HCT116 (cell line): ENCODE results near the gene KRAS. TPM values are rescaled to one million over a fixed set of nuclear protein-coding genes. Genes with fewer than 3 reads are reported as not detected.

Source experiments
- ATAC-seq: fragments of 200-7000 bp; cut with Tn5 transposase; 2 replicates; pipeline ENCODE4 v1.9.1; 2020; ENCODE audit warnings: mild to moderate bottlenecking, moderate library complexity
- BruUV-seq: library from RNA; stranded (reverse); fragments of 400-500 nt; replicated peaks from 2 replicates; lab custom pipeline; 2021; lab: Mats Ljungman, UMichigan
- CTCF ChIA-PET: fragments of 300-600 bp; sonication (Branson Sonifier 250); formaldehyde crosslinking; loops from one replicate; lab custom pipeline; 2021; ENCODE audit warnings: antibody characterized with exemption; lab: Charles Lee
- POLR2A ChIA-PET: fragments of 300-600, 350-600 bp; sonication (Branson Sonifier 250); formaldehyde crosslinking; loops from one replicate; lab custom pipeline; 2021; ENCODE audit warnings: antibody characterized with exemption; lab: Charles Lee
- RAD21 ChIA-PET, 2 experiments: fragments of 300-600 bp; sonication (Branson Sonifier 250); formaldehyde crosslinking; loops; one replicate each; lab custom pipeline; 2023; ENCODE audit warnings: low total read pairs in 2 of 2; ENCODE audit not compliant: uncharacterized antibody in 2 of 2, unreplicated experiment in 2 of 2, low non-redundant PET in 1 of 2; lab: Charles Lee
- DNase-seq: peaks from one replicate; pipeline ENCODE4 v3.0.0-alpha.2; 2010; ENCODE audit warnings: low read depth, low spot score
- H2AFZ ChIP-seq: fragments of 200-600 bp; shearing (Covaris generic), sonication (generic); 2 replicates; pipeline ENCODE4 v1.6.1; 2017; ENCODE audit warnings: low read depth, mixed run types, mixed read lengths, antibody characterized with exemption, low read length; ENCODE audit not compliant: poor library complexity, severe bottlenecking
- H3K27ac ChIP-seq: 2 replicates; pipeline ENCODE4 v1.5.1; 2012; ENCODE audit warnings: low read depth, low read length
- H3K27me3 ChIP-seq: fragments of 200-600 bp; sonication (generic); 2 replicates; pipeline ENCODE4 v1.6.1; 2016; ENCODE audit warnings: mixed run types, low read length, mixed read lengths; ENCODE audit not compliant: insufficient read depth
- H3K36me3 ChIP-seq, 2 experiments: fragments of 200-500 bp in 1 of 2; fragments of 200-600 bp in 1 of 2; sonication (Bioruptor generic) in 1 of 2; sonication (generic) in 1 of 2; 2 replicates each; pipeline versions ENCODE4 v1.5.1 to v1.6.1; 2014 to 2016; ENCODE audit warnings: low read length in 2 of 2, inconsistent platforms in 1 of 2, mixed read lengths in 1 of 2, mixed run types in 1 of 2; ENCODE audit not compliant: insufficient read depth in 2 of 2, control insufficient read depth in 1 of 2
- H3K4me1 ChIP-seq, 2 experiments: fragments of 200-600 bp in 1 of 2; sonication (generic) in 1 of 2; 2 replicates each; pipeline versions ENCODE4 v1.5.1 to v1.6.1; 2012 to 2017; ENCODE audit warnings: low read length in 2 of 2, inconsistent platforms in 1 of 2, mild to moderate bottlenecking in 1 of 2, mixed read lengths in 1 of 2, mixed run types in 1 of 2, moderate library complexity in 1 of 2; ENCODE audit not compliant: insufficient read depth in 2 of 2, control insufficient read depth in 1 of 2
- H3K4me2 ChIP-seq: fragments of 200-600 bp; sonication (generic); 2 replicates; pipeline ENCODE4 v1.6.1; 2017; ENCODE audit warnings: mixed run types, low read length, mixed read lengths
- H3K4me3 ChIP-seq, 2 experiments: fragments of 200-600 bp in 1 of 2; sonication (generic) in 1 of 2; replicated peaks in 1 of 2; 2 replicates each; pipeline ENCODE4 v1.5.1; 2011 to 2016; ENCODE audit warnings: low read length in 2 of 2, control low read depth in 1 of 2, low read depth in 1 of 2, mild to moderate bottlenecking in 1 of 2, mixed read lengths in 1 of 2, mixed run types in 1 of 2
- H3K79me2 ChIP-seq: fragments of 200-600 bp; sonication (generic); 2 replicates; pipeline ENCODE4 v1.6.1; 2017; ENCODE audit warnings: mild to moderate bottlenecking, mixed run types, low read length, moderate library complexity, mixed read lengths; ENCODE audit not compliant: insufficient read depth
- H3K9ac ChIP-seq: fragments of 200-600 bp; sonication (generic); 2 replicates; pipeline ENCODE4 v1.6.1; 2016; ENCODE audit warnings: low read length, mixed read lengths
- H3K9me2 ChIP-seq: fragments of 200-600 bp; sonication (generic), shearing (Covaris generic); 2 replicates; pipeline ENCODE4 v1.6.1; 2017; ENCODE audit warnings: mixed run types, mild to moderate bottlenecking, moderate library complexity; ENCODE audit not compliant: insufficient read depth
- H3K9me3 ChIP-seq, 2 experiments: fragments of 200-500 bp in 1 of 2; fragments of 200-600 bp in 1 of 2; sonication (Bioruptor generic) in 1 of 2; sonication (generic) in 1 of 2; 2 replicates each; pipeline ENCODE4 v1.6.1; 2014 to 2017; ENCODE audit warnings: low read length in 2 of 2, mixed read lengths in 2 of 2, inconsistent platforms in 1 of 2, low read depth in 1 of 2, mild to moderate bottlenecking in 1 of 2, mixed run types in 1 of 2, moderate library complexity in 1 of 2; ENCODE audit not compliant: control insufficient read depth in 1 of 2, insufficient read depth in 1 of 2
- H4K20me1 ChIP-seq: fragments of 200-600 bp; sonication (generic), shearing (Covaris generic); 2 replicates; pipeline ENCODE4 v1.6.1; 2017; ENCODE audit warnings: mixed run types, mild to moderate bottlenecking, moderate library complexity; ENCODE audit not compliant: insufficient read depth
- CBX3 ChIP-seq: IDR thresholded peaks from 2 replicates; pipeline ENCODE4 v1.6.1; 2012; ENCODE audit warnings: low read depth
- CEBPB ChIP-seq: IDR thresholded peaks from 2 replicates; pipeline ENCODE4 v1.6.1; 2012; ENCODE audit warnings: low read depth
- EGR1 ChIP-seq: IDR thresholded peaks from 2 replicates; pipeline ENCODE4 v1.6.1; 2012; ENCODE audit warnings: low read depth
- EZH2phosphoT487 ChIP-seq: fragments of 200-600 bp; IDR thresholded peaks from 2 replicates; pipeline ENCODE4 v1.6.1; 2018; ENCODE audit warnings: antibody characterized with exemption, borderline replicate concordance
- POLR2A ChIP-seq: IDR thresholded peaks from 2 replicates; pipeline ENCODE4 v1.7.0; 2011; ENCODE audit warnings: borderline replicate concordance; ENCODE audit not compliant: insufficient read depth, insufficient read length; ENCODE audit errors: extremely low read depth
- POLR2AphosphoS5 ChIP-seq: IDR thresholded peaks from 2 replicates; pipeline ENCODE4 v1.6.1; 2011; ENCODE audit warnings: mild to moderate bottlenecking, low read depth, low read length, moderate library complexity
- RAD21 ChIP-seq: IDR thresholded peaks from 2 replicates; pipeline ENCODE4 v1.6.1; 2012; ENCODE audit warnings: low read depth, mild to moderate bottlenecking
- SP1 ChIP-seq: IDR thresholded peaks from 2 replicates; pipeline ENCODE4 v1.6.1; 2012; ENCODE audit warnings: low read depth
- YY1 ChIP-seq: IDR thresholded peaks from 2 replicates; pipeline ENCODE4 v1.6.1; 2011; ENCODE audit warnings: low read length, low read depth, moderate library complexity, mild to moderate bottlenecking; ENCODE audit not compliant: insufficient replicate concordance; ENCODE audit errors: extremely low read depth
- ZFX ChIP-seq: fragments of 450-650 bp; IDR thresholded peaks from 2 replicates; pipeline ENCODE4 v1.6.1; 2017
- intact Hi-C: fragments of 100-400 bp; cut with micrococcal nuclease; formaldehyde crosslinking; loops from 2 replicates; pipeline ENCODE4 v1.10.0; 2022
- total RNA-seq: library from RNA; stranded (reverse); gene quantifications from one replicate; pipeline ENCODE4 v1.2.1, GENCODE V29; 2021; ENCODE audit not compliant: unreplicated experiment
- TF ChIP-seq, protein P1 (sequence below): IDR thresholded peaks from 2 replicates; pipeline ENCODE4 v1.6.1; 2012; ENCODE audit warnings: low read depth
- TF ChIP-seq, protein P2 (sequence below): IDR thresholded peaks from 2 replicates; pipeline ENCODE4 v1.6.1; 2012
- TF ChIP-seq, protein P3 (sequence below), 3 experiments: fragments of 200-600 bp in 1 of 3; sonication (generic) in 1 of 3; IDR thresholded peaks in 2 of 3; conservative IDR thresholded peaks in 1 of 3; 2 replicates each; pipeline ENCODE4 v1.5.1; 2012 to 2017; ENCODE audit warnings: low read depth in 2 of 3, low read length in 2 of 3, antibody characterized with exemption in 1 of 3, borderline replicate concordance in 1 of 3, control low read depth in 1 of 3, mild to moderate bottlenecking in 1 of 3, mixed read lengths in 1 of 3, mixed run types in 1 of 3, moderate library complexity in 1 of 3; ENCODE audit not compliant: insufficient read depth in 1 of 3

KRAS gene
- total RNA-seq, 1 experiment from 2014 or later, result 37.5 TPM

DNA sequence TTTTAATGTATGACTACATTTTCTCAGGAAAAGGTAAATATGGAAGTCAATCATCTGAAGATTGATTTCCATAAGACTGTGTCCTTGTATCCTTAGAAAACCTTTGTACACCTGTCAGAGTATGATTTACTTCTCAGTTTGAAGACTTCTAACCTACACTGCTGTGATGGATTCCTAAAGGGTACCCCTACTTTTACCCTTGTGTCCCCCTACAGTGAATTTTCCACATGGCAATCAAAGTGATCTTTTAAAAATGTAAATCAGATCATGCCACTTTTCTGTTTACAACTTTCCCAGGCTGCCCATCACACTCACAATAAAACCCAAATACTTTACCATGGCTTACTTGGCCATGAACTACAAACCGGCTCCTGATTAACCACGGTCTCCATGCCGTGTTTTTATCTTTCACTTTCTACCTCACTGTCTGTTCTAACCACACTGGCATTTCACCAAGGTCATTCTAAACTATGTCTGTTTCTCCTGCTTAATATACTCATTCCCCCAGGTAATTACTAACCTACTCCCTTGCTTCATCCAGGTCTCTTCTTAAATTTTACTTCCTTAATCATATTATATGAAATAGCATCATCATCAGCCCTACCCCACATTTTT lies 63.8 kb downstream of the KRAS start:
- no peak for DNase-seq
- no peak for ATAC-seq
- Histone ChIP-seq H3K27me3 (no peaks in the 10 kb centered on the region), H3K9ac (no peak overlapping the region), H3K36me3 (no peaks in the 10 kb centered on the region), H3K9me3 (no peaks in the 10 kb centered on the region), H3K27ac (no peak overlapping the region), H2AFZ (no peak overlapping the region), H3K4me2 (no peak overlapping the region), H3K9me2 (no peaks in the 10 kb centered on the region), H3K4me1 (peaks cover 18 to 23% of the 10 kb centered on the region in 2 experiments), H4K20me1 (no peaks in the 10 kb centered on the region), H3K4me3 (no peak overlapping the region), H3K79me2 (no peaks in the 10 kb centered on the region)
- CTCF ChIA-PET, result no interaction called here
- RAD21 ChIA-PET, result no interaction called here
- TF ChIP-seq CEBPB (no peak), CBX3 (no peak), RAD21 (no peak)
- no TSS peak for BruUV-seq
- POLR2A ChIA-PET, result interaction anchor here (0.7 kb wide), 1 partner anchor 771 kb away, joined by 3 read pairs; the partner anchor contains the start of gene RASSF8
- intact Hi-C loops, result no loop called here

DNA sequence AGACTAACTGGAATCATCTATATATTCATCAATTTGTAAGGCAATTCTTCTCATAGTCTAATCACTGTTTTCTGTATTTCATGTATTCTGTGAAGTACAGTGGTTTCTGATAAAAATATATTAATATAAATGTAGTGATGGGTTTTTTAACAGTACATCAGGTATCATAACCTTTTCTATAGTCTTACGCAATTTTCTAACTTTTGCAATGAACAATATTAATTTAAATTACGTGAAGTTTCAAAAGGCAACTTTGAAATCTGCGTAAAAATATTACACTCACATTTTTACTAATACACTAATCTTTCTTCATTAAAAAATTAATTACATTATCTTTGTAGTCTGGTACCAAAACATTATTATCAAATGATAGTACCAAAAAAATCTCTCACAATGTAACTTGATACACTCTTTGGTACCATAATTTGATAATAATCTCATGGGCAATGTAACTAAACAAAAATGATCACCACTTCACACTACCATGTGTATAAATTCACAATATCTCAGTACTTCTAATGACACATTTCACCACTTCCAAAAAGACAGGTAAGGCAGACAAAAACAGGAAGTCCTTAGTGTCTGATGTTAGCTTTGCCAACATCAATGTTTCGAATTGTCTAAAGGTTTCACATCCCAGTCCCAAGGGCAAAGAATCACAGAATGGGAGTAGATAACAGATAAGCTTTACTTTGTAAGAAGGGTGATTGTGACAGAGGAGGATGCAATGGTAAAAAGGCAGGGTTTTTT lies 64.5 kb downstream of the KRAS start:
- no peaks in the 10 kb centered on the region for H3K36me3 ChIP-seq
- no peak for DNase-seq
- intact Hi-C loops, result no loop called here
- ATAC-seq, result no peak
- H4K20me1 ChIP-seq, result no peaks in the 10 kb centered on the region
- ChIA-PET POLR2A (interaction anchor here (0.7 kb wide), 1 partner anchor 772 kb away, joined by 3 read pairs; the partner anchor contains the start of gene RASSF8), CTCF (no interaction called here), RAD21 (no interaction called here)
- H3K79me2 ChIP-seq, result no peaks in the 10 kb centered on the region
- H3K27ac ChIP-seq, result no peak overlapping the region
- H3K4me2 ChIP-seq, result no peak overlapping the region
- no peaks in the 10 kb centered on the region for H3K9me2 ChIP-seq
- H3K27me3 ChIP-seq, result no peaks in the 10 kb centered on the region
- no peak overlapping the region for H3K4me3 ChIP-seq
- BruUV-seq, result no TSS peak
- peaks cover 18 to 23% of the 10 kb centered on the region in 2 experiments for H3K4me1 ChIP-seq
- no peak overlapping the region for H3K9ac ChIP-seq
- no peak overlapping the region for H2AFZ ChIP-seq
- no peaks in the 10 kb centered on the region for H3K9me3 ChIP-seq
- TF ChIP-seq POLR2A (no peak), SP1 (no peak), POLR2AphosphoS5 (no peak), YY1 (no peak), EGR1 (no peak), EZH2phosphoT487 (no peak), ZFX (no peak)
- TF ChIP-seq, protein P1, sequence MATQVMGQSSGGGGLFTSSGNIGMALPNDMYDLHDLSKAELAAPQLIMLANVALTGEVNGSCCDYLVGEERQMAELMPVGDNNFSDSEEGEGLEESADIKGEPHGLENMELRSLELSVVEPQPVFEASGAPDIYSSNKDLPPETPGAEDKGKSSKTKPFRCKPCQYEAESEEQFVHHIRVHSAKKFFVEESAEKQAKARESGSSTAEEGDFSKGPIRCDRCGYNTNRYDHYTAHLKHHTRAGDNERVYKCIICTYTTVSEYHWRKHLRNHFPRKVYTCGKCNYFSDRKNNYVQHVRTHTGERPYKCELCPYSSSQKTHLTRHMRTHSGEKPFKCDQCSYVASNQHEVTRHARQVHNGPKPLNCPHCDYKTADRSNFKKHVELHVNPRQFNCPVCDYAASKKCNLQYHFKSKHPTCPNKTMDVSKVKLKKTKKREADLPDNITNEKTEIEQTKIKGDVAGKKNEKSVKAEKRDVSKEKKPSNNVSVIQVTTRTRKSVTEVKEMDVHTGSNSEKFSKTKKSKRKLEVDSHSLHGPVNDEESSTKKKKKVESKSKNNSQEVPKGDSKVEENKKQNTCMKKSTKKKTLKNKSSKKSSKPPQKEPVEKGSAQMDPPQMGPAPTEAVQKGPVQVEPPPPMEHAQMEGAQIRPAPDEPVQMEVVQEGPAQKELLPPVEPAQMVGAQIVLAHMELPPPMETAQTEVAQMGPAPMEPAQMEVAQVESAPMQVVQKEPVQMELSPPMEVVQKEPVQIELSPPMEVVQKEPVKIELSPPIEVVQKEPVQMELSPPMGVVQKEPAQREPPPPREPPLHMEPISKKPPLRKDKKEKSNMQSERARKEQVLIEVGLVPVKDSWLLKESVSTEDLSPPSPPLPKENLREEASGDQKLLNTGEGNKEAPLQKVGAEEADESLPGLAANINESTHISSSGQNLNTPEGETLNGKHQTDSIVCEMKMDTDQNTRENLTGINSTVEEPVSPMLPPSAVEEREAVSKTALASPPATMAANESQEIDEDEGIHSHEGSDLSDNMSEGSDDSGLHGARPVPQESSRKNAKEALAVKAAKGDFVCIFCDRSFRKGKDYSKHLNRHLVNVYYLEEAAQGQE, result no peak
- TF ChIP-seq, protein P2, sequence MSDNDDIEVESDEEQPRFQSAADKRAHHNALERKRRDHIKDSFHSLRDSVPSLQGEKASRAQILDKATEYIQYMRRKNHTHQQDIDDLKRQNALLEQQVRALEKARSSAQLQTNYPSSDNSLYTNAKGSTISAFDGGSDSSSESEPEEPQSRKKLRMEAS, result no peak
- TF ChIP-seq, protein P3, sequence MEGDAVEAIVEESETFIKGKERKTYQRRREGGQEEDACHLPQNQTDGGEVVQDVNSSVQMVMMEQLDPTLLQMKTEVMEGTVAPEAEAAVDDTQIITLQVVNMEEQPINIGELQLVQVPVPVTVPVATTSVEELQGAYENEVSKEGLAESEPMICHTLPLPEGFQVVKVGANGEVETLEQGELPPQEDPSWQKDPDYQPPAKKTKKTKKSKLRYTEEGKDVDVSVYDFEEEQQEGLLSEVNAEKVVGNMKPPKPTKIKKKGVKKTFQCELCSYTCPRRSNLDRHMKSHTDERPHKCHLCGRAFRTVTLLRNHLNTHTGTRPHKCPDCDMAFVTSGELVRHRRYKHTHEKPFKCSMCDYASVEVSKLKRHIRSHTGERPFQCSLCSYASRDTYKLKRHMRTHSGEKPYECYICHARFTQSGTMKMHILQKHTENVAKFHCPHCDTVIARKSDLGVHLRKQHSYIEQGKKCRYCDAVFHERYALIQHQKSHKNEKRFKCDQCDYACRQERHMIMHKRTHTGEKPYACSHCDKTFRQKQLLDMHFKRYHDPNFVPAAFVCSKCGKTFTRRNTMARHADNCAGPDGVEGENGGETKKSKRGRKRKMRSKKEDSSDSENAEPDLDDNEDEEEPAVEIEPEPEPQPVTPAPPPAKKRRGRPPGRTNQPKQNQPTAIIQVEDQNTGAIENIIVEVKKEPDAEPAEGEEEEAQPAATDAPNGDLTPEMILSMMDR (IDR thresholded peaks at IDR 0.05 in 2 of 3, conservative IDR thresholded peaks at IDR 0.05 in 1 of 3; ENCODE audit: borderline replicate concordance in 1 of 3, insufficient read depth in 1 of 3, low read depth in 2 of 3, low read length in 2 of 3), result no peak
